ENCODE results near the gene DCAF7.

DNA sequence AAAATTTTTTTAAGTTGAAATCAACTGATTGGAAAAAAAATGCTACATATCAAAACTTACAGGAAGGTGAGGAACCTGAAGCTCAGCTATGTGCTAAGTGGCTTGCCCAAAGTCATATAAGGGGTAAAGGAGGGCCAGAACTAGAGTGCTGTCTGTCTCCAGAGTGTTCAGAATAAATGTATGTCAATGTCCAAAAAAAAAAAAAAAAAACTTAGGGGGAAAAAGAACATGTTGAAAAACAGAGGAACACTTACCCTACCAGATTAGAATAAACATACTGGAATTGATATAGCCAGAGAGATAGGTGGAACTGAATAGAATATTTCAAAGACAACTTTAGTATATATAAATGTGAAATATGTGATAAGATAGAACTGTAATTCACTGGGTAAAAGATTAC lies 11.5 kb downstream of the DCAF7 start:
- TF ChIP-seq ZNF423 (CRISPR knock-in tag; IDR thresholded peaks at IDR 0.05) (no peak), ZNF396 (CRISPR knock-in tag; IDR thresholded peaks at IDR 0.05; ENCODE audit: borderline replicate concordance) (no peak), NFATC4 (CRISPR knock-in tag; IDR thresholded peaks at IDR 0.05) (no peak), GTF2I (CRISPR knock-in tag; conservative IDR thresholded peaks at IDR 0.05) (no peak), CTCF (IDR thresholded peaks at IDR 0.05) (no peak), ZNF219 (CRISPR knock-in tag; IDR thresholded peaks at IDR 0.05; ENCODE audit: borderline replicate concordance) (no peak)
- TF ChIP-seq, protein P1, sequence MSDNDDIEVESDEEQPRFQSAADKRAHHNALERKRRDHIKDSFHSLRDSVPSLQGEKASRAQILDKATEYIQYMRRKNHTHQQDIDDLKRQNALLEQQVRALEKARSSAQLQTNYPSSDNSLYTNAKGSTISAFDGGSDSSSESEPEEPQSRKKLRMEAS (CRISPR knock-in tag; IDR thresholded peaks at IDR 0.05): no peak
- TF ChIP-seq, protein P2, sequence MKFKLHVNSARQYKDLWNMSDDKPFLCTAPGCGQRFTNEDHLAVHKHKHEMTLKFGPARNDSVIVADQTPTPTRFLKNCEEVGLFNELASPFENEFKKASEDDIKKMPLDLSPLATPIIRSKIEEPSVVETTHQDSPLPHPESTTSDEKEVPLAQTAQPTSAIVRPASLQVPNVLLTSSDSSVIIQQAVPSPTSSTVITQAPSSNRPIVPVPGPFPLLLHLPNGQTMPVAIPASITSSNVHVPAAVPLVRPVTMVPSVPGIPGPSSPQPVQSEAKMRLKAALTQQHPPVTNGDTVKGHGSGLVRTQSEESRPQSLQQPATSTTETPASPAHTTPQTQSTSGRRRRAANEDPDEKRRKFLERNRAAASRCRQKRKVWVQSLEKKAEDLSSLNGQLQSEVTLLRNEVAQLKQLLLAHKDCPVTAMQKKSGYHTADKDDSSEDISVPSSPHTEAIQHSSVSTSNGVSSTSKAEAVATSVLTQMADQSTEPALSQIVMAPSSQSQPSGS (CRISPR knock-in tag; IDR thresholded peaks at IDR 0.05; ENCODE audit: borderline replicate concordance, low read depth): no peak
- TF ChIP-seq, protein P3, sequence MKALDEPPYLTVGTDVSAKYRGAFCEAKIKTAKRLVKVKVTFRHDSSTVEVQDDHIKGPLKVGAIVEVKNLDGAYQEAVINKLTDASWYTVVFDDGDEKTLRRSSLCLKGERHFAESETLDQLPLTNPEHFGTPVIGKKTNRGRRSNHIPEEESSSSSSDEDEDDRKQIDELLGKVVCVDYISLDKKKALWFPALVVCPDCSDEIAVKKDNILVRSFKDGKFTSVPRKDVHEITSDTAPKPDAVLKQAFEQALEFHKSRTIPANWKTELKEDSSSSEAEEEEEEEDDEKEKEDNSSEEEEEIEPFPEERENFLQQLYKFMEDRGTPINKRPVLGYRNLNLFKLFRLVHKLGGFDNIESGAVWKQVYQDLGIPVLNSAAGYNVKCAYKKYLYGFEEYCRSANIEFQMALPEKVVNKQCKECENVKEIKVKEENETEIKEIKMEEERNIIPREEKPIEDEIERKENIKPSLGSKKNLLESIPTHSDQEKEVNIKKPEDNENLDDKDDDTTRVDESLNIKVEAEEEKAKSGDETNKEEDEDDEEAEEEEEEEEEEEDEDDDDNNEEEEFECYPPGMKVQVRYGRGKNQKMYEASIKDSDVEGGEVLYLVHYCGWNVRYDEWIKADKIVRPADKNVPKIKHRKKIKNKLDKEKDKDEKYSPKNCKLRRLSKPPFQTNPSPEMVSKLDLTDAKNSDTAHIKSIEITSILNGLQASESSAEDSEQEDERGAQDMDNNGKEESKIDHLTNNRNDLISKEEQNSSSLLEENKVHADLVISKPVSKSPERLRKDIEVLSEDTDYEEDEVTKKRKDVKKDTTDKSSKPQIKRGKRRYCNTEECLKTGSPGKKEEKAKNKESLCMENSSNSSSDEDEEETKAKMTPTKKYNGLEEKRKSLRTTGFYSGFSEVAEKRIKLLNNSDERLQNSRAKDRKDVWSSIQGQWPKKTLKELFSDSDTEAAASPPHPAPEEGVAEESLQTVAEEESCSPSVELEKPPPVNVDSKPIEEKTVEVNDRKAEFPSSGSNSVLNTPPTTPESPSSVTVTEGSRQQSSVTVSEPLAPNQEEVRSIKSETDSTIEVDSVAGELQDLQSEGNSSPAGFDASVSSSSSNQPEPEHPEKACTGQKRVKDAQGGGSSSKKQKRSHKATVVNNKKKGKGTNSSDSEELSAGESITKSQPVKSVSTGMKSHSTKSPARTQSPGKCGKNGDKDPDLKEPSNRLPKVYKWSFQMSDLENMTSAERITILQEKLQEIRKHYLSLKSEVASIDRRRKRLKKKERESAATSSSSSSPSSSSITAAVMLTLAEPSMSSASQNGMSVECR (CRISPR knock-in tag; IDR thresholded peaks at IDR 0.05; ENCODE audit: borderline replicate concordance): no peak
- TF ChIP-seq, protein P4, sequence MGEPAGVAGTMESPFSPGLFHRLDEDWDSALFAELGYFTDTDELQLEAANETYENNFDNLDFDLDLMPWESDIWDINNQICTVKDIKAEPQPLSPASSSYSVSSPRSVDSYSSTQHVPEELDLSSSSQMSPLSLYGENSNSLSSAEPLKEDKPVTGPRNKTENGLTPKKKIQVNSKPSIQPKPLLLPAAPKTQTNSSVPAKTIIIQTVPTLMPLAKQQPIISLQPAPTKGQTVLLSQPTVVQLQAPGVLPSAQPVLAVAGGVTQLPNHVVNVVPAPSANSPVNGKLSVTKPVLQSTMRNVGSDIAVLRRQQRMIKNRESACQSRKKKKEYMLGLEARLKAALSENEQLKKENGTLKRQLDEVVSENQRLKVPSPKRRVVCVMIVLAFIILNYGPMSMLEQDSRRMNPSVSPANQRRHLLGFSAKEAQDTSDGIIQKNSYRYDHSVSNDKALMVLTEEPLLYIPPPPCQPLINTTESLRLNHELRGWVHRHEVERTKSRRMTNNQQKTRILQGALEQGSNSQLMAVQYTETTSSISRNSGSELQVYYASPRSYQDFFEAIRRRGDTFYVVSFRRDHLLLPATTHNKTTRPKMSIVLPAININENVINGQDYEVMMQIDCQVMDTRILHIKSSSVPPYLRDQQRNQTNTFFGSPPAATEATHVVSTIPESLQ (CRISPR knock-in tag; IDR thresholded peaks at IDR 0.05): no peak
- TF ChIP-seq, protein P5, sequence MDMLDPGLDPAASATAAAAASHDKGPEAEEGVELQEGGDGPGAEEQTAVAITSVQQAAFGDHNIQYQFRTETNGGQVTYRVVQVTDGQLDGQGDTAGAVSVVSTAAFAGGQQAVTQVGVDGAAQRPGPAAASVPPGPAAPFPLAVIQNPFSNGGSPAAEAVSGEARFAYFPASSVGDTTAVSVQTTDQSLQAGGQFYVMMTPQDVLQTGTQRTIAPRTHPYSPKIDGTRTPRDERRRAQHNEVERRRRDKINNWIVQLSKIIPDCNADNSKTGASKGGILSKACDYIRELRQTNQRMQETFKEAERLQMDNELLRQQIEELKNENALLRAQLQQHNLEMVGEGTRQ (CRISPR knock-in tag; IDR thresholded peaks at IDR 0.05): no peak
- TF ChIP-seq, protein P6, sequence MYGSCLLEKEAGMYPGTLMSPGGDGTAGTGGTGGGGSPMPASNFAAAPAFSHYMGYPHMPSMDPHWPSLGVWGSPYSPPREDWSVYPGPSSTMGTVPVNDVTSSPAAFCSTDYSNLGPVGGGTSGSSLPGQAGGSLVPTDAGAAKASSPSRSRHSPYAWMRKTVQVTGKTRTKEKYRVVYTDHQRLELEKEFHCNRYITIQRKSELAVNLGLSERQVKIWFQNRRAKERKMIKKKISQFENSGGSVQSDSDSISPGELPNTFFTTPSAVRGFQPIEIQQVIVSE (CRISPR knock-in tag; IDR thresholded peaks at IDR 0.05; ENCODE audit: borderline replicate concordance): no peak

Measured in WTC11 (cell line).